Upper lobe of left lung (tissue), 4 donors: ENCODE results near the gene SUSD3.

Experiments
- CTCF ChIP-seq, 6 experiments: fragments of 450-650 bp in 4 of 6; fragments of 200-600 bp in 2 of 6; sonication (generic) in 2 of 6; IDR thresholded peaks; one replicate each; pipeline ENCODE4 v1.5.1; 2016 to 2019; ENCODE audit warnings: antibody characterized with exemption in 6 of 6
- EP300 ChIP-seq, 4 donors: sonication (generic); formaldehyde crosslinking; IDR thresholded peaks; one replicate each; pipeline ENCODE4 v1.5.1; 2017; ENCODE audit warnings: antibody characterized with exemption in 4 of 4, control low read depth in 2 of 4
- POLR2A ChIP-seq, 4 donors: fragments of 450-650 bp; IDR thresholded peaks; one replicate each; pipeline ENCODE4 v1.5.1; 2016 to 2017; ENCODE audit warnings: antibody characterized with exemption in 4 of 4, mild to moderate bottlenecking in 2 of 4
- POLR2AphosphoS5 ChIP-seq, 2 donors: sonication (generic); formaldehyde crosslinking; IDR thresholded peaks; one replicate each; pipeline ENCODE4 v1.5.1; 2017; ENCODE audit warnings: antibody characterized with exemption in 2 of 2

GRCh38 chr9:93035821-93036351 is 22.6 kb upstream of the SUSD3 start:
- no peak for TF ChIP-seq POLR2A (IDR thresholded peaks at IDR 0.05)
- TF ChIP-seq CTCF (IDR thresholded peaks at IDR 0.05): no peak
- TF ChIP-seq POLR2AphosphoS5 (IDR thresholded peaks at IDR 0.05): no peak
- no peak for TF ChIP-seq EP300 (IDR thresholded peaks at IDR 0.05)
